Endothelial cell of umbilical vein (primary cell): ENCODE results near the gene ZNF624. TPM values are rescaled to one million over a fixed set of nuclear protein-coding genes. Genes with fewer than 3 reads are reported as not detected.

Experiments
- BruUV-seq: library from RNA; stranded (reverse); fragments of 400-500 nt; replicated peaks from 2 replicates; lab custom pipeline; 2021; lab: Mats Ljungman, UMichigan
- CTCF ChIA-PET: fragments of 300-600, 350-600 bp; sonication (Branson Sonifier 250); formaldehyde crosslinking; loops from one replicate; lab custom pipeline; 2021; ENCODE audit warnings: antibody characterized with exemption, inconsistent platforms; lab: Charles Lee
- POLR2A ChIA-PET: fragments of 300-600, 350-600 bp; sonication (Branson Sonifier 250); formaldehyde crosslinking; loops from one replicate; lab custom pipeline; 2021; ENCODE audit warnings: antibody characterized with exemption, inconsistent platforms; lab: Charles Lee
- DNase-seq: peaks from one replicate; pipeline ENCODE4 v3.0.0-alpha.2; 2011; ENCODE audit warnings: low read depth, low spot score
- FAIRE-seq: peaks from 2 replicates; lab custom pipeline; 2011; peaks lifted over from hg19 to GRCh38; lab: Jason Lieb, UNC
- H2AFZ ChIP-seq: 2 replicates; pipeline ENCODE4 v1.6.0; 2012; ENCODE audit warnings: low read depth, low read length, control low read depth, inconsistent platforms
- H3K27ac ChIP-seq: 2 replicates; pipeline ENCODE4 v1.5.1; 2011; ENCODE audit warnings: low read depth, mild to moderate bottlenecking, control low read depth, low read length, moderate library complexity; ENCODE audit not compliant: insufficient read depth
- H3K27me3 ChIP-seq, 2 experiments: 2 replicates each; pipeline versions ENCODE4 v1.6.0 to v1.6.1; 2011; ENCODE audit warnings: low read length in 2 of 2, mixed read lengths in 1 of 2; ENCODE audit not compliant: control insufficient read depth in 2 of 2, insufficient read depth in 2 of 2
- H3K36me3 ChIP-seq, 2 experiments: 2 replicates in 1 of 2; 3 replicates in 1 of 2; pipeline ENCODE4 v1.5.1; 2011; ENCODE audit warnings: low read length in 2 of 2, mild to moderate bottlenecking in 1 of 2, moderate library complexity in 1 of 2; ENCODE audit not compliant: control insufficient read depth in 2 of 2, insufficient read depth in 2 of 2; ENCODE audit errors: extremely low read depth in 1 of 2
- H3K4me1 ChIP-seq: 3 replicates; pipeline ENCODE4 v1.5.1; 2011; ENCODE audit warnings: mild to moderate bottlenecking, low read length; ENCODE audit not compliant: control insufficient read depth, insufficient read depth; ENCODE audit errors: extremely low read depth
- H3K4me2 ChIP-seq: 2 replicates; pipeline ENCODE4 v1.6.1; 2011; ENCODE audit warnings: low read length, control low read depth, mixed read lengths; ENCODE audit not compliant: insufficient read depth
- H3K4me3 ChIP-seq, 3 experiments: fragments of 200-600 bp in 1 of 3; sonication (generic), shearing (Covaris generic) in 1 of 3; replicated peaks in 1 of 3; 2 replicates each; pipeline ENCODE4 v1.5.1; 2011 to 2016; ENCODE audit warnings: control low read depth in 3 of 3, low read length in 3 of 3, mild to moderate bottlenecking in 2 of 3, inconsistent platforms in 1 of 3, low read depth in 1 of 3, moderate library complexity in 1 of 3; ENCODE audit not compliant: insufficient read depth in 1 of 3
- H3K79me2 ChIP-seq: 2 replicates; pipeline ENCODE4 v1.6.0; 2012; ENCODE audit warnings: low read length, inconsistent platforms; ENCODE audit not compliant: control insufficient read depth, insufficient read depth
- H3K9ac ChIP-seq: replicated peaks from 2 replicates; pipeline ENCODE3; 2011; ENCODE audit warnings: low read length, control low read depth; ENCODE audit not compliant: insufficient read depth; ENCODE audit errors: extremely low read depth
- H3K9me1 ChIP-seq: replicated peaks from 3 replicates; pipeline ENCODE4 v1.6.0; 2011; ENCODE audit warnings: mild to moderate bottlenecking, low read length; ENCODE audit not compliant: control insufficient read depth, insufficient read depth; ENCODE audit errors: extremely low read depth
- H3K9me3 ChIP-seq: replicated peaks from 2 replicates; pipeline ENCODE4 v1.5.1; 2012; ENCODE audit warnings: low read length, inconsistent platforms; ENCODE audit not compliant: control insufficient read depth, insufficient read depth
- H4K20me1 ChIP-seq: replicated peaks from 2 replicates; pipeline ENCODE3; 2011; ENCODE audit warnings: mild to moderate bottlenecking, low read length; ENCODE audit not compliant: control insufficient read depth, insufficient read depth; ENCODE audit errors: extremely low read depth
- CTCF ChIP-seq, 2 donors: IDR thresholded peaks; 1 replicate in 1 of 2; 2 replicates in 1 of 2; pipeline ENCODE4 v1.5.1; 2011; ENCODE audit warnings: low read length in 2 of 2, mild to moderate bottlenecking in 2 of 2, moderate library complexity in 2 of 2, control low read depth in 1 of 2, inconsistent platforms in 1 of 2, low read depth in 1 of 2; ENCODE audit not compliant: insufficient read depth in 1 of 2; ENCODE audit errors: extremely low read depth in 1 of 2
- EZH2 ChIP-seq: IDR thresholded peaks from 2 replicates; pipeline ENCODE4 v1.6.1; 2012; ENCODE audit warnings: borderline replicate concordance, low read depth, mild to moderate bottlenecking, moderate library complexity, low read length, inconsistent platforms; ENCODE audit not compliant: severe bottlenecking
- FOS ChIP-seq: IDR thresholded peaks from 2 replicates; pipeline ENCODE4 v1.6.1; 2011; ENCODE audit warnings: mild to moderate bottlenecking, low read length, moderate library complexity, borderline replicate concordance; ENCODE audit not compliant: insufficient read depth
- GATA2 ChIP-seq: IDR thresholded peaks from 2 replicates; pipeline ENCODE4 v1.7.0; 2011; ENCODE audit warnings: low read depth, mild to moderate bottlenecking, moderate library complexity, mixed read lengths, low read length; ENCODE audit not compliant: insufficient read length, insufficient read depth
- JUN ChIP-seq: IDR thresholded peaks from 2 replicates; pipeline ENCODE4 v1.6.1; 2011; ENCODE audit warnings: borderline replicate concordance, low read depth; ENCODE audit not compliant: insufficient read length, insufficient read depth
- MAX ChIP-seq: IDR thresholded peaks from 2 replicates; pipeline ENCODE4 v1.6.1; 2011; ENCODE audit not compliant: insufficient read depth, insufficient read length
- MYC ChIP-seq: IDR thresholded peaks from one replicate; pipeline ENCODE4 v1.6.1; 2011; ENCODE audit warnings: mild to moderate bottlenecking, low read depth, low read length
- POLR2A ChIP-seq: IDR thresholded peaks from 2 replicates; pipeline ENCODE4 v1.6.1; 2012; ENCODE audit warnings: low read depth, mild to moderate bottlenecking, control low read depth, low read length
- POLR2AphosphoS5 ChIP-seq: IDR thresholded peaks from 2 replicates; pipeline ENCODE4 v1.6.1; 2012; ENCODE audit warnings: low read depth, mild to moderate bottlenecking, control low read depth, low read length, moderate library complexity; ENCODE audit not compliant: insufficient read depth
- dilution Hi-C: fragments of 300-500 bp; cut with MboI; formaldehyde crosslinking; loops from one replicate; pipeline ENCODE4 v1.15.0; 2019; ENCODE audit warnings: low sequenced_read_pairs; ENCODE audit not compliant: extremely low pct_ligation_motif_present
- intact Hi-C: fragments of 100-400 bp; cut with micrococcal nuclease; formaldehyde crosslinking; loops from one replicate; pipeline ENCODE4 v1.10.0; 2022
- polyA plus RNA-seq, 4 experiments: library from polyadenylated mRNA; depleted of rRNA in 3 of 4; stranded (reverse) in 3 of 4; unstranded in 1 of 4; fragments of >200 nt; gene quantifications; 2 replicates each; pipeline versions ENCODE4 v1.2.1 to v1.2.3, GENCODE V29; 2011 to 2012; ENCODE audit warnings: missing spikeins in 1 of 4
- total RNA-seq: library from RNA; stranded (reverse); gene quantifications from 2 replicates; pipeline ENCODE4 v1.2.3, GENCODE V29; 2021

Gene ZNF624
- total and polyA plus RNA-seq, 2 donors (not counting 3 experiments of a cell fraction or from before 2014, with no cell fraction given), result 0.77 to 5.7 TPM

GRCh38 chr17:16662936-16663335 is 9.3 kb upstream of the ZNF624 start:
- Histone ChIP-seq H3K9me1 (no peaks in the 10 kb centered on the region), H3K4me2 (no peak overlapping the region), H3K4me3 (no peak overlapping the region), H3K4me1 (no peaks in the 10 kb centered on the region), H3K79me2 (no peaks in the 10 kb centered on the region), H3K36me3 (no peaks in the 10 kb centered on the region), H3K27ac (no peak overlapping the region), H3K9me3 (no peaks in the 10 kb centered on the region), H3K9ac (no peak overlapping the region), H2AFZ (no peak overlapping the region), H3K27me3 (peaks cover 16 to 32% of the 10 kb centered on the region in 2 experiments), H4K20me1 (no peaks in the 10 kb centered on the region)
- TF ChIP-seq MYC (no peak), FOS (no peak), EZH2 (no peak), GATA2 (no peak), POLR2A (no peak), MAX (no peak), CTCF (IDR thresholded peaks at IDR 0.05; ENCODE audit: extremely low read depth in 1 of 2, insufficient read depth in 1 of 2, low read depth in 1 of 2, low read length in 2 of 2) (no peak), POLR2AphosphoS5 (no peak), JUN (no peak)
- no peak for DNase-seq
- BruUV-seq, result no TSS peak
- dilution Hi-C loops, result no loop called here
- ChIA-PET POLR2A (no interaction called here), CTCF (no interaction called here)
- FAIRE-seq, result no peak
- intact Hi-C loops, result no loop called here
